Lung (tissue), 12 donors: ENCODE results near the gene KCP. TPM values are rescaled to one million over a fixed set of nuclear protein-coding genes. Genes with fewer than 3 reads are reported as not detected.

ENCODE experiments used
- ATAC-seq: fragments of 200-7000 bp; cut with Tn5 transposase; one replicate; pipeline ENCODE4 v1.9.1; 2020; ENCODE audit warnings: moderate number of reproducible peaks; ENCODE audit not compliant: insufficient read depth, low FRiP score
- DNase-seq, 3 donors: peaks; one replicate each; pipeline ENCODE4 v3.0.0-alpha.2; 2013 to 2017
- H3K27ac ChIP-seq, 2 donors: one replicate each; pipeline ENCODE4 v1.5.1; 2013; ENCODE audit warnings: mild to moderate bottlenecking in 2 of 2, moderate library complexity in 2 of 2, control low read depth in 1 of 2, inconsistent platforms in 1 of 2, low read depth in 1 of 2, low read length in 1 of 2
- H3K27me3 ChIP-seq, 3 donors: one replicate each; pipeline ENCODE4 v1.5.1; 2013; ENCODE audit warnings: low read length in 2 of 3; ENCODE audit not compliant: control insufficient read depth in 3 of 3, insufficient read depth in 3 of 3
- H3K36me3 ChIP-seq, 4 donors: one replicate each; pipeline ENCODE4 v1.5.1; 2013; ENCODE audit warnings: low read length in 4 of 4, mild to moderate bottlenecking in 1 of 4, moderate library complexity in 1 of 4; ENCODE audit not compliant: control insufficient read depth in 4 of 4, insufficient read depth in 4 of 4
- H3K4me1 ChIP-seq, 5 donors: one replicate each; pipeline ENCODE4 v1.5.1; 2013; ENCODE audit warnings: low read length in 5 of 5, mild to moderate bottlenecking in 2 of 5, moderate library complexity in 1 of 5; ENCODE audit not compliant: control insufficient read depth in 5 of 5, insufficient read depth in 5 of 5
- H3K4me3 ChIP-seq: one replicate; pipeline ENCODE4 v1.5.1; 2013; ENCODE audit warnings: mild to moderate bottlenecking, control low read depth, moderate library complexity
- H3K9ac ChIP-seq, 2 donors: one replicate each; pipeline ENCODE4 v1.5.1; 2013; ENCODE audit warnings: low read length in 2 of 2, control low read depth in 1 of 2; ENCODE audit not compliant: insufficient read depth in 1 of 2
- H3K9me3 ChIP-seq, 4 donors: one replicate each; pipeline ENCODE4 v1.5.1; 2013; ENCODE audit warnings: low read length in 3 of 4, mild to moderate bottlenecking in 1 of 4, moderate library complexity in 1 of 4; ENCODE audit not compliant: control insufficient read depth in 4 of 4, insufficient read depth in 3 of 4
- CTCF ChIP-seq: IDR thresholded peaks from 2 replicates; pipeline ENCODE4 v1.5.1; 2012; ENCODE audit warnings: mild to moderate bottlenecking; ENCODE audit errors: control extremely low read depth, extremely low read depth
- WGBS, 2 donors: extraction: QIAGEN DNeasy Blood & Tissue Kit; methylation state at CpG; one replicate each; pipeline ENCODE4 v1.1.7; 2013; 5-methylcytosine and 5-hydroxymethylcytosine counted together
- polyA plus RNA-seq, 2 donors: library from polyadenylated mRNA; stranded (reverse); fragments of 200-250 nt; gene quantifications; one replicate each; pipeline ENCODE4 v1.2.1, GENCODE V29; 2013
- total RNA-seq, 2 donors: library from RNA; depleted of rRNA in 1 of 2; stranded (reverse); fragments of >200 nt in 1 of 2; gene quantifications; one replicate each; pipeline ENCODE4 v1.2.1, GENCODE V29; 2014 to 2021
- donor health status: control.
- donor health status: control.
- donor health status: Bipolar disorder and iron deficiency.
- donor health status: healthy.
- donor health status: DM: yes; HTN: yes; CAD: no.

Gene KCP
- total and polyA plus RNA-seq, 4 donors = 0.22 to 3.9 (median 0.56) TPM

GRCh38 chr7:128939861-128940410 lies 29.4 kb upstream of the KCP start:
- H3K27me3 ChIP-seq = peaks cover 0 to 35% (median 14%) of the 10 kb centered on the region in 3 donors
- H3K9ac ChIP-seq = no peak overlapping the region
- H3K9me3 ChIP-seq = no peaks in the 10 kb centered on the region
- no peak overlapping the region for H3K4me3 ChIP-seq
- H3K4me1 ChIP-seq = peaks cover 0 to 12% (median 0%) of the 10 kb centered on the region in 5 donors
- no peak for TF ChIP-seq CTCF
- H3K27ac ChIP-seq = peak overlapping the region in 1 of 2 donors; percentile 33
- DNase-seq (no peak), ATAC-seq (peak; percentile 16)
- 29 to 58% methylated on average over 18 of the region's 18 CpGs for WGBS, 2 donors
- no peaks in the 10 kb centered on the region for H3K36me3 ChIP-seq

GRCh38 chr7:128939075-128939860 lies 28.8 kb upstream of the KCP start:
- H3K4me1 ChIP-seq = peaks cover 0 to 12% (median 0%) of the 10 kb centered on the region in 5 donors
- no peaks in the 10 kb centered on the region for H3K9me3 ChIP-seq
- no peaks in the 10 kb centered on the region for H3K36me3 ChIP-seq
- DNase-seq = no peak
- 23 to 42% methylated on average over 7 of the region's 7 CpGs for WGBS, 2 donors
- peak overlapping the region in 1 of 2 donors; percentile 73 for H3K27ac ChIP-seq
- peaks cover 0 to 37% (median 14%) of the 10 kb centered on the region in 3 donors for H3K27me3 ChIP-seq
- no peak for TF ChIP-seq CTCF
- no peak for ATAC-seq
- no peak overlapping the region for H3K9ac ChIP-seq
- no peak overlapping the region for H3K4me3 ChIP-seq

GRCh38 chr7:128938544-128939074 lies 28.1 kb upstream of the KCP start:
- Histone ChIP-seq H3K36me3 (no peaks in the 10 kb centered on the region), H3K27me3 (peaks cover 0 to 37% (median 14%) of the 10 kb centered on the region in 3 donors), H3K9me3 (no peaks in the 10 kb centered on the region), H3K9ac (no peak overlapping the region), H3K4me1 (peaks cover 0 to 12% (median 0%) of the 10 kb centered on the region in 5 donors), H3K27ac (peak overlapping the region in 1 of 2 donors; percentile 65), H3K4me3 (peak overlapping the region; percentile 34)
- WGBS, 2 donors = 1% methylated on average over 25 to 30 of the region's 30 CpGs
- TF ChIP-seq CTCF = no peak
- DNase-seq (no peak), ATAC-seq (peak; percentile 3)
